Keratinocyte (primary cell): ENCODE results near the gene SCAPER. TPM values are rescaled to one million over a fixed set of nuclear protein-coding genes. Genes with fewer than 3 reads are reported as not detected.
"Not testable (repeated sequence)": the region's sequence is repeated elsewhere in the genome, so short reads cannot be mapped to it uniquely, and the experiment has no call there.

Source experiments
- DNase-seq: peaks from one replicate; pipeline ENCODE4 v3.0.0-alpha.2; 2011; ENCODE audit warnings: low read depth, missing footprints, low spot score
- FAIRE-seq: peaks from 2 replicates; lab custom pipeline; 2011; peaks lifted over from hg19 to GRCh38; lab: Jason Lieb, UNC
- H2AFZ ChIP-seq: 2 replicates; pipeline ENCODE4 v1.6.0; 2012; ENCODE audit warnings: low read length, control low read depth, inconsistent platforms; ENCODE audit not compliant: control insufficient read depth
- H3K27ac ChIP-seq: 2 replicates; pipeline ENCODE4 v1.5.1; 2011; ENCODE audit warnings: low read length; ENCODE audit not compliant: control insufficient read depth, insufficient read depth
- H3K27me3 ChIP-seq: 3 replicates; pipeline ENCODE4 v1.6.0; 2011; ENCODE audit warnings: low read length; ENCODE audit not compliant: control insufficient read depth, insufficient read depth; ENCODE audit errors: extremely low read depth
- H3K36me3 ChIP-seq, 2 experiments: 2 replicates in 1 of 2; 3 replicates in 1 of 2; pipeline ENCODE4 v1.5.1; 2011; ENCODE audit warnings: low read length in 2 of 2, mild to moderate bottlenecking in 1 of 2; ENCODE audit not compliant: control insufficient read depth in 2 of 2, insufficient read depth in 2 of 2; ENCODE audit errors: extremely low read depth in 1 of 2
- H3K4me1 ChIP-seq: 3 replicates; pipeline ENCODE4 v1.5.1; 2011; ENCODE audit warnings: low read length; ENCODE audit not compliant: control insufficient read depth, insufficient read depth; ENCODE audit errors: extremely low read depth
- H3K4me2 ChIP-seq: 3 replicates; pipeline ENCODE4 v1.6.0; 2011; ENCODE audit warnings: low read depth, low read length; ENCODE audit not compliant: control insufficient read depth, insufficient read depth; ENCODE audit errors: extremely low read depth
- H3K4me3 ChIP-seq, 3 experiments: fragments of 200-600 bp in 1 of 3; sonication (generic) in 1 of 3; 2 replicates in 2 of 3; 3 replicates in 1 of 3; pipeline ENCODE4 v1.5.1; 2011 to 2016; ENCODE audit warnings: low read length in 3 of 3, mild to moderate bottlenecking in 3 of 3, control low read depth in 2 of 3, inconsistent platforms in 1 of 3, low read depth in 1 of 3, mixed read lengths in 1 of 3, mixed run types in 1 of 3, moderate library complexity in 1 of 3; ENCODE audit not compliant: control insufficient read depth in 2 of 3, insufficient read depth in 2 of 3; ENCODE audit errors: extremely low read depth in 1 of 3
- H3K79me2 ChIP-seq: 2 replicates; pipeline ENCODE4 v1.6.0; 2012; ENCODE audit warnings: low read length; ENCODE audit not compliant: control insufficient read depth, insufficient read depth
- H3K9ac ChIP-seq: 3 replicates; pipeline ENCODE4 v1.6.0; 2011; ENCODE audit warnings: low read length; ENCODE audit not compliant: control insufficient read depth, insufficient read depth; ENCODE audit errors: extremely low read depth
- H3K9me1 ChIP-seq: 3 replicates; pipeline ENCODE4 v1.6.0; 2011; ENCODE audit warnings: low read length; ENCODE audit not compliant: control insufficient read depth, insufficient read depth; ENCODE audit errors: extremely low read depth
- H3K9me3 ChIP-seq: 2 replicates; pipeline ENCODE4 v1.5.1; 2012; ENCODE audit warnings: low read depth, low read length; ENCODE audit not compliant: control insufficient read depth
- H4K20me1 ChIP-seq: 3 replicates; pipeline ENCODE4 v1.6.0; 2011; ENCODE audit warnings: low read length; ENCODE audit not compliant: control insufficient read depth, insufficient read depth; ENCODE audit errors: extremely low read depth
- CTCF ChIP-seq, 3 experiments: IDR thresholded peaks in 1 of 3; conservative IDR thresholded peaks in 1 of 3; optimal IDR thresholded peaks in 1 of 3; 2 replicates in 2 of 3; 3 replicates in 1 of 3; pipeline versions ENCODE3 to v1.5.1; 2011; ENCODE audit warnings: low read length in 3 of 3, mild to moderate bottlenecking in 3 of 3, moderate library complexity in 2 of 3, control low read depth in 1 of 3, inconsistent platforms in 1 of 3; ENCODE audit not compliant: insufficient read depth in 2 of 3; ENCODE audit errors: extremely low read depth in 1 of 3
- EZH2 ChIP-seq: IDR thresholded peaks from one replicate; pipeline ENCODE4 v1.6.1; 2012; ENCODE audit warnings: inconsistent platforms, mild to moderate bottlenecking, low read length, moderate library complexity
- dilution Hi-C: fragments of 300-500 bp; cut with MboI; formaldehyde crosslinking; loops from one replicate; pipeline ENCODE4 v1.7.0; 2020; ENCODE audit warnings: low sequenced_read_pairs; ENCODE audit not compliant: extremely low pct_ligation_motif_present
- polyA plus RNA-seq, 5 experiments: library from polyadenylated mRNA; depleted of rRNA in 3 of 5; stranded (reverse) in 3 of 5; stranded (forward) in 1 of 5; unstranded in 1 of 5; fragments of >200 nt; gene quantifications; 1 replicate in 1 of 5; 2 replicates in 3 of 5; 3 replicates in 1 of 5; pipeline versions ENCODE4 v1.2.1 to v1.2.3, GENCODE V29; 2011 to 2012; ENCODE audit warnings: missing spikeins in 2 of 5, low read depth in 1 of 5, low replicate concordance in 1 of 5

SCAPER gene
- polyA plus RNA-seq, 1 donor (not counting 4 experiments of a cell fraction or from before 2014, with no cell fraction given), result 5.2 TPM

- Histone ChIP-seq H3K27me3 (no peaks in the 10 kb centered on the region), H3K9me3 (no peaks in the 10 kb centered on the region), H3K27ac (no peak overlapping the region), H3K4me2 (no peak overlapping the region), H4K20me1 (no peaks in the 10 kb centered on the region), H3K4me3 (no peak overlapping the region), H3K9me1 (no peaks in the 10 kb centered on the region), H3K9ac (no peak overlapping the region), H3K4me1 (no peaks in the 10 kb centered on the region), H3K79me2 (no peaks in the 10 kb centered on the region), H3K36me3 (no peaks in the 10 kb centered on the region), H2AFZ (no peak overlapping the region)
- TF ChIP-seq CTCF (optimal IDR thresholded peaks at IDR 0.05 in 1 of 3, IDR thresholded peaks at IDR 0.05 in 1 of 3, conservative IDR thresholded peaks at IDR 0.05 in 1 of 3; ENCODE audit: extremely low read depth in 1 of 3, insufficient read depth in 2 of 3, low read length in 3 of 3) (no peak), EZH2 (no peak)
- dilution Hi-C loops, result no loop called here
- no peak for FAIRE-seq
- no peak for DNase-seq
These were observed 81.8 kb downstream of the SCAPER start for GRCh38 chr15:76823303-76823702.

GRCh38 chr15:76818926-76819325 lies 86.2 kb downstream of the SCAPER start:
- H3K27me3 ChIP-seq, H3K9me1 ChIP-seq, H3K9ac ChIP-seq, H4K20me1 ChIP-seq, H3K79me2 ChIP-seq, H3K4me3 ChIP-seq, H3K4me1 ChIP-seq, H3K4me2 ChIP-seq, H2AFZ ChIP-seq, DNase-seq, dilution Hi-C loops, H3K9me3 ChIP-seq, H3K36me3 ChIP-seq, FAIRE-seq, H3K27ac ChIP-seq: not testable (repeated sequence)

- Histone ChIP-seq H4K20me1 (no peaks in the 10 kb centered on the region), H3K79me2 (no peaks in the 10 kb centered on the region), H2AFZ (no peak overlapping the region), H3K27me3 (no peaks in the 10 kb centered on the region), H3K9me1 (no peaks in the 10 kb centered on the region), H3K27ac (no peak overlapping the region), H3K9ac (no peak overlapping the region), H3K4me1 (no peaks in the 10 kb centered on the region), H3K4me2 (no peak overlapping the region), H3K9me3 (no peaks in the 10 kb centered on the region), H3K36me3 (no peaks in the 10 kb centered on the region), H3K4me3 (no peak overlapping the region)
- no peak for DNase-seq
- dilution Hi-C loops, result no loop called here
- TF ChIP-seq CTCF (optimal IDR thresholded peaks at IDR 0.05 in 1 of 3, IDR thresholded peaks at IDR 0.05 in 1 of 3, conservative IDR thresholded peaks at IDR 0.05 in 1 of 3; ENCODE audit: extremely low read depth in 1 of 3, insufficient read depth in 2 of 3, low read length in 3 of 3) (no peak), EZH2 (no peak)
- FAIRE-seq, result no peak
These were observed 89.7 kb downstream of the SCAPER start for GRCh38 chr15:76815421-76815820.
